ENCODE results near the gene ITPR2. TPM values are rescaled to one million over a fixed set of nuclear protein-coding genes. Genes with fewer than 3 reads are reported as not detected.

Gene ITPR2
- total and polyA plus RNA-seq, 4 donors: 30.9 to 133 (median 73.2) TPM

- Histone ChIP-seq H3K9me3 (ENCODE audit: control insufficient read depth, insufficient read depth, low read length) (no peaks in the 10 kb centered on the region), H3K27me3 (ENCODE audit: control insufficient read depth, insufficient read depth, low read length) (no peaks in the 10 kb centered on the region), H3K4me3 (ENCODE audit: low read depth, low read length) (no peak overlapping the region), H3K27ac (ENCODE audit: low read depth, low read length) (no peak overlapping the region), H3K4me1 (ENCODE audit: control insufficient read depth, insufficient read depth, low read length) (peaks cover 4% of the 10 kb centered on the region), H3K36me3 (ENCODE audit: control insufficient read depth, insufficient read depth, low read length) (no peaks in the 10 kb centered on the region)
- 60% methylated on average over 9 of the region's 12 CpGs for WGBS (ENCODE audit: insufficient coverage)
- peak in 3 of 6 donors; percentile 47 to 84 (median 76) for DNase-seq (ENCODE audit: low read depth in 4 of 6, low spot score in 6 of 6)
These were observed 20.5 kb upstream of the ITPR2 start for GRCh38 chr12:26853303-26854030.

DNA sequence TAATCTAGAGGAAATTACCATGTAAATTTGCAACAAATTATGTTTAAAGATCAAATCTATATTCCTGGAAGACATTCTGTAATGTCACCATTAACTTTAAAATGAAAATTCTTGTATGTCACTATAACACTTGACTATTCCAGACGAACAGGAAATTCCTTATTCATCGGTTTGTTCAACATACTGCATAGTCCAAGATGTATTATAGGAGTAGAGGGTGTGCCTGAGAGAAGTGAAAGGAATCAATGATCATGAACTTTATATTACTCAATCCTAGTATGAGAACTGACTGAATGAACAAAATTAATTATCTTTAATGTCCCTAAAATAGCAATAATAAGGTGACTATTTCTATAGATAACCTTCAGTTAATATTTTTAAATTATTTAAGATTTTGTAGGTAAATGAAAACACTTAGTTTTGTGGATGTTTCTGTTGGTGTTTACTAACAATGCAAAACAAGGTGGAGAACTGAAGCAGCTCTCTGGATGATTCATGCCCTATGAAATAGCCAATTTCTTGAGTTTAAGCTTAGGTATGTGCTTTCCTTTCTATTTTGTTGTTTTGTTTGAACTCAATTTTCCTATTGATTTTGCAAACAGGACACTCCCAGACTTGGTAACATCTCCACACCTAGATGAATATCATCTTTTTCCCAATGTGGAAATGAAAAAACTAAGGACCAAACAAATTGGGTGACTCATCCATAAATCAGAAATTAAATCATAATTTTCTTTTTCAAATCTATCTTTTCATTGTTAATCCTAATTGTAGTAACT is 18.2 kb upstream of the ITPR2 start:
- Histone ChIP-seq H3K27ac (ENCODE audit: low read depth, low read length) (no peak overlapping the region), H3K4me3 (ENCODE audit: low read depth, low read length) (no peak overlapping the region), H3K4me1 (ENCODE audit: control insufficient read depth, insufficient read depth, low read length) (peaks cover 4% of the 10 kb centered on the region), H3K27me3 (ENCODE audit: control insufficient read depth, insufficient read depth, low read length) (no peaks in the 10 kb centered on the region), H3K9me3 (ENCODE audit: control insufficient read depth, insufficient read depth, low read length) (no peaks in the 10 kb centered on the region), H3K36me3 (ENCODE audit: control insufficient read depth, insufficient read depth, low read length) (no peaks in the 10 kb centered on the region)
- no CpG with 5 or more reads among the region's 2 CpGs for WGBS (ENCODE audit: insufficient coverage)
- no peak for DNase-seq (ENCODE audit: low read depth in 4 of 6, low spot score in 6 of 6)

GRCh38 chr12:26848156-26848825 is 15.3 kb upstream of the ITPR2 start:
- Histone ChIP-seq H3K36me3 (ENCODE audit: control insufficient read depth, insufficient read depth, low read length) (no peaks in the 10 kb centered on the region), H3K4me3 (ENCODE audit: low read depth, low read length) (no peak overlapping the region), H3K4me1 (ENCODE audit: control insufficient read depth, insufficient read depth, low read length) (no peaks in the 10 kb centered on the region), H3K9me3 (ENCODE audit: control insufficient read depth, insufficient read depth, low read length) (no peaks in the 10 kb centered on the region), H3K27me3 (ENCODE audit: control insufficient read depth, insufficient read depth, low read length) (no peaks in the 10 kb centered on the region), H3K27ac (ENCODE audit: low read depth, low read length) (no peak overlapping the region)
- DNase-seq (ENCODE audit: low read depth in 4 of 6, low spot score in 6 of 6): no peak
- WGBS (ENCODE audit: insufficient coverage): no CpG with 5 or more reads among the region's 6 CpGs

- H3K27ac ChIP-seq (ENCODE audit: low read depth, low read length): no peak overlapping the region
- no peaks in the 10 kb centered on the region for H3K4me1 ChIP-seq (ENCODE audit: control insufficient read depth, insufficient read depth, low read length)
- DNase-seq (ENCODE audit: low read depth in 4 of 6, low spot score in 6 of 6): no peak
- no peak overlapping the region for H3K4me3 ChIP-seq (ENCODE audit: low read depth, low read length)
- no CpG with 5 or more reads among the region's 5 CpGs for WGBS (ENCODE audit: insufficient coverage)
- H3K27me3 ChIP-seq (ENCODE audit: control insufficient read depth, insufficient read depth, low read length): no peaks in the 10 kb centered on the region
- no peaks in the 10 kb centered on the region for H3K9me3 ChIP-seq (ENCODE audit: control insufficient read depth, insufficient read depth, low read length)
- no peaks in the 10 kb centered on the region for H3K36me3 ChIP-seq (ENCODE audit: control insufficient read depth, insufficient read depth, low read length)
These were observed 14.4 kb upstream of the ITPR2 start for GRCh38 chr12:26847431-26847830.

- Histone ChIP-seq H3K27me3 (ENCODE audit: control insufficient read depth, insufficient read depth, low read length) (no peaks in the 10 kb centered on the region), H3K36me3 (ENCODE audit: control insufficient read depth, insufficient read depth, low read length) (no peaks in the 10 kb centered on the region), H3K4me1 (ENCODE audit: control insufficient read depth, insufficient read depth, low read length) (no peaks in the 10 kb centered on the region), H3K9me3 (ENCODE audit: control insufficient read depth, insufficient read depth, low read length) (no peaks in the 10 kb centered on the region), H3K27ac (ENCODE audit: low read depth, low read length) (no peak overlapping the region), H3K4me3 (ENCODE audit: low read depth, low read length) (no peak overlapping the region)
- DNase-seq (ENCODE audit: low read depth in 4 of 6, low spot score in 6 of 6): no peak
- no CpG with 5 or more reads among the region's 5 CpGs for WGBS (ENCODE audit: insufficient coverage)
These were observed 13.4 kb upstream of the ITPR2 start for GRCh38 chr12:26846416-26846815.

- WGBS (ENCODE audit: insufficient coverage): 81% methylated on average over 4 of the region's 4 CpGs
- peak in 1 of 6 donors; percentile 24 for DNase-seq (ENCODE audit: low read depth in 4 of 6, low spot score in 6 of 6)
These were observed 13.0 kb upstream of the ITPR2 start for GRCh38 chr12:26845984-26846383.

GRCh38 chr12:26845057-26845666 is 12.2 kb upstream of the ITPR2 start:
- H3K36me3 ChIP-seq (ENCODE audit: control insufficient read depth, insufficient read depth, low read length): no peaks in the 10 kb centered on the region
- no CpG with 5 or more reads among the region's 11 CpGs for WGBS (ENCODE audit: insufficient coverage)
- H3K9me3 ChIP-seq (ENCODE audit: control insufficient read depth, insufficient read depth, low read length): no peaks in the 10 kb centered on the region
- H3K27ac ChIP-seq (ENCODE audit: low read depth, low read length): no peak overlapping the region
- no peaks in the 10 kb centered on the region for H3K4me1 ChIP-seq (ENCODE audit: control insufficient read depth, insufficient read depth, low read length)
- H3K27me3 ChIP-seq (ENCODE audit: control insufficient read depth, insufficient read depth, low read length): no peaks in the 10 kb centered on the region
- DNase-seq (ENCODE audit: low read depth in 4 of 6, low spot score in 6 of 6): peak in 2 of 6 donors; percentile 27 to 53
- H3K4me3 ChIP-seq (ENCODE audit: low read depth, low read length): no peak overlapping the region

More at GRCh38 chr12:26845984-26846383, 13.0 kb upstream of the ITPR2 start:
- no peak overlapping the region for H3K4me3 ChIP-seq (ENCODE audit: low read depth, low read length)
- no peaks in the 10 kb centered on the region for H3K9me3 ChIP-seq (ENCODE audit: control insufficient read depth, insufficient read depth, low read length)
- H3K27me3 ChIP-seq (ENCODE audit: control insufficient read depth, insufficient read depth, low read length): no peaks in the 10 kb centered on the region
- H3K36me3 ChIP-seq (ENCODE audit: control insufficient read depth, insufficient read depth, low read length): no peaks in the 10 kb centered on the region
- H3K4me1 ChIP-seq (ENCODE audit: control insufficient read depth, insufficient read depth, low read length): no peaks in the 10 kb centered on the region
- no peak overlapping the region for H3K27ac ChIP-seq (ENCODE audit: low read depth, low read length)

GRCh38 chr12:26843311-26843710 is 10.3 kb upstream of the ITPR2 start:
- DNase-seq (ENCODE audit: low read depth in 4 of 6, low spot score in 6 of 6): no peak
- H3K36me3 ChIP-seq (ENCODE audit: control insufficient read depth, insufficient read depth, low read length): no peaks in the 10 kb centered on the region
- no CpG with 5 or more reads among the region's 2 CpGs for WGBS (ENCODE audit: insufficient coverage)
- H3K9me3 ChIP-seq (ENCODE audit: control insufficient read depth, insufficient read depth, low read length): no peaks in the 10 kb centered on the region
- H3K27me3 ChIP-seq (ENCODE audit: control insufficient read depth, insufficient read depth, low read length): no peaks in the 10 kb centered on the region
- H3K27ac ChIP-seq (ENCODE audit: low read depth, low read length): no peak overlapping the region
- H3K4me1 ChIP-seq (ENCODE audit: control insufficient read depth, insufficient read depth, low read length): no peaks in the 10 kb centered on the region
- H3K4me3 ChIP-seq (ENCODE audit: low read depth, low read length): no peak overlapping the region

GRCh38 chr12:26841085-26841484 is 8.1 kb upstream of the ITPR2 start:
- H3K9me3 ChIP-seq (ENCODE audit: control insufficient read depth, insufficient read depth, low read length): no peaks in the 10 kb centered on the region
- H3K27me3 ChIP-seq (ENCODE audit: control insufficient read depth, insufficient read depth, low read length): no peaks in the 10 kb centered on the region
- no peaks in the 10 kb centered on the region for H3K4me1 ChIP-seq (ENCODE audit: control insufficient read depth, insufficient read depth, low read length)
- 87% methylated on average over 3 of the region's 5 CpGs for WGBS (ENCODE audit: insufficient coverage)
- H3K27ac ChIP-seq (ENCODE audit: low read depth, low read length): no peak overlapping the region
- peak in 1 of 6 donors; percentile 23 for DNase-seq (ENCODE audit: low read depth in 4 of 6, low spot score in 6 of 6)
- H3K4me3 ChIP-seq (ENCODE audit: low read depth, low read length): no peak overlapping the region
- H3K36me3 ChIP-seq (ENCODE audit: control insufficient read depth, insufficient read depth, low read length): no peaks in the 10 kb centered on the region
